ENCODE results near the gene SFMBT2.

SFMBT2 gene

GRCh38 chr10:7165500-7166177 is 245.2 kb downstream of the SFMBT2 start:
- Histone ChIP-seq H3K27me3 (ENCODE audit: control insufficient read depth, insufficient read depth, low read length) (no peaks in the 10 kb centered on the region), H3K4me3 (ENCODE audit: low read length) (no peak overlapping the region), H3K4me1 (ENCODE audit: control insufficient read depth, insufficient read depth, low read length) (no peaks in the 10 kb centered on the region), H3K9me3 (ENCODE audit: control insufficient read depth, low read length) (no peaks in the 10 kb centered on the region), H3K9ac (ENCODE audit: low read length) (no peak overlapping the region), H3K36me3 (ENCODE audit: control insufficient read depth, insufficient read depth, low read length) (no peaks in the 10 kb centered on the region)

- H3K9ac ChIP-seq (ENCODE audit: low read length), result no peak overlapping the region
Measured at GRCh38 chr10:7164955-7165354, 245.9 kb downstream of the SFMBT2 start.

GRCh38 chr10:7162331-7162730 is 248.5 kb downstream of the SFMBT2 start:
- H3K4me1 ChIP-seq (ENCODE audit: control insufficient read depth, insufficient read depth, low read length), result no peaks in the 10 kb centered on the region
- H3K36me3 ChIP-seq (ENCODE audit: control insufficient read depth, insufficient read depth, low read length), result no peaks in the 10 kb centered on the region
- no peaks in the 10 kb centered on the region for H3K27me3 ChIP-seq (ENCODE audit: control insufficient read depth, insufficient read depth, low read length)
- no peak overlapping the region for H3K9ac ChIP-seq (ENCODE audit: low read length)
- H3K9me3 ChIP-seq (ENCODE audit: control insufficient read depth, low read length), result no peaks in the 10 kb centered on the region
- H3K4me3 ChIP-seq (ENCODE audit: low read length), result no peak overlapping the region

More at GRCh38 chr10:7164955-7165354, 245.9 kb downstream of the SFMBT2 start:
- H3K27me3 ChIP-seq (ENCODE audit: control insufficient read depth, insufficient read depth, low read length), result no peaks in the 10 kb centered on the region
- H3K9me3 ChIP-seq (ENCODE audit: control insufficient read depth, low read length), result no peaks in the 10 kb centered on the region
- H3K4me1 ChIP-seq (ENCODE audit: control insufficient read depth, insufficient read depth, low read length), result no peaks in the 10 kb centered on the region
- H3K4me3 ChIP-seq (ENCODE audit: low read length), result no peak overlapping the region
- H3K36me3 ChIP-seq (ENCODE audit: control insufficient read depth, insufficient read depth, low read length), result no peaks in the 10 kb centered on the region

- Histone ChIP-seq H3K27me3 (ENCODE audit: control insufficient read depth, insufficient read depth, low read length) (no peaks in the 10 kb centered on the region), H3K4me3 (ENCODE audit: low read length) (no peak overlapping the region), H3K9me3 (ENCODE audit: control insufficient read depth, low read length) (no peaks in the 10 kb centered on the region), H3K36me3 (ENCODE audit: control insufficient read depth, insufficient read depth, low read length) (no peaks in the 10 kb centered on the region), H3K4me1 (ENCODE audit: control insufficient read depth, insufficient read depth, low read length) (no peaks in the 10 kb centered on the region), H3K9ac (ENCODE audit: low read length) (no peak overlapping the region)
Measured at GRCh38 chr10:7161484-7162250, 249.2 kb downstream of the SFMBT2 start.

GRCh38 chr10:7159928-7160327 is 250.9 kb downstream of the SFMBT2 start:
- H3K9me3 ChIP-seq (ENCODE audit: control insufficient read depth, low read length), result no peaks in the 10 kb centered on the region
- no peak overlapping the region for H3K9ac ChIP-seq (ENCODE audit: low read length)
- no peaks in the 10 kb centered on the region for H3K4me1 ChIP-seq (ENCODE audit: control insufficient read depth, insufficient read depth, low read length)
- no peak overlapping the region for H3K4me3 ChIP-seq (ENCODE audit: low read length)
- no peaks in the 10 kb centered on the region for H3K36me3 ChIP-seq (ENCODE audit: control insufficient read depth, insufficient read depth, low read length)
- H3K27me3 ChIP-seq (ENCODE audit: control insufficient read depth, insufficient read depth, low read length), result no peaks in the 10 kb centered on the region

GRCh38 chr10:7159517-7159916 is 251.3 kb downstream of the SFMBT2 start:
- Histone ChIP-seq H3K36me3 (ENCODE audit: control insufficient read depth, insufficient read depth, low read length) (no peaks in the 10 kb centered on the region), H3K4me3 (ENCODE audit: low read length) (no peak overlapping the region), H3K9ac (ENCODE audit: low read length) (no peak overlapping the region), H3K9me3 (ENCODE audit: control insufficient read depth, low read length) (no peaks in the 10 kb centered on the region), H3K4me1 (ENCODE audit: control insufficient read depth, insufficient read depth, low read length) (no peaks in the 10 kb centered on the region), H3K27me3 (ENCODE audit: control insufficient read depth, insufficient read depth, low read length) (no peaks in the 10 kb centered on the region)

GRCh38 chr10:7157091-7157490 is 253.7 kb downstream of the SFMBT2 start:
- Histone ChIP-seq H3K9me3 (ENCODE audit: control insufficient read depth, low read length) (no peaks in the 10 kb centered on the region), H3K36me3 (ENCODE audit: control insufficient read depth, insufficient read depth, low read length) (no peaks in the 10 kb centered on the region), H3K4me1 (ENCODE audit: control insufficient read depth, insufficient read depth, low read length) (no peaks in the 10 kb centered on the region), H3K9ac (ENCODE audit: low read length) (no peak overlapping the region), H3K4me3 (ENCODE audit: low read length) (no peak overlapping the region), H3K27me3 (ENCODE audit: control insufficient read depth, insufficient read depth, low read length) (no peaks in the 10 kb centered on the region)

- H3K36me3 ChIP-seq (ENCODE audit: control insufficient read depth, insufficient read depth, low read length), result no peaks in the 10 kb centered on the region
- no peak overlapping the region for H3K4me3 ChIP-seq (ENCODE audit: low read length)
- no peaks in the 10 kb centered on the region for H3K4me1 ChIP-seq (ENCODE audit: control insufficient read depth, insufficient read depth, low read length)
- H3K27me3 ChIP-seq (ENCODE audit: control insufficient read depth, insufficient read depth, low read length), result no peaks in the 10 kb centered on the region
- no peaks in the 10 kb centered on the region for H3K9me3 ChIP-seq (ENCODE audit: control insufficient read depth, low read length)
- H3K9ac ChIP-seq (ENCODE audit: low read length), result no peak overlapping the region
Measured at GRCh38 chr10:7153750-7154149, 257.1 kb downstream of the SFMBT2 start.

- H3K9me3 ChIP-seq (ENCODE audit: control insufficient read depth, low read length), result no peaks in the 10 kb centered on the region
- H3K4me3 ChIP-seq (ENCODE audit: low read length), result no peak overlapping the region
- H3K27me3 ChIP-seq (ENCODE audit: control insufficient read depth, insufficient read depth, low read length), result no peaks in the 10 kb centered on the region
- H3K4me1 ChIP-seq (ENCODE audit: control insufficient read depth, insufficient read depth, low read length), result no peaks in the 10 kb centered on the region
- H3K9ac ChIP-seq (ENCODE audit: low read length), result no peak overlapping the region
- H3K36me3 ChIP-seq (ENCODE audit: control insufficient read depth, insufficient read depth, low read length), result no peaks in the 10 kb centered on the region
Measured at GRCh38 chr10:7152982-7153381, 257.9 kb downstream of the SFMBT2 start.

- H3K4me1 ChIP-seq (ENCODE audit: control insufficient read depth, insufficient read depth, low read length), result no peaks in the 10 kb centered on the region
Measured at GRCh38 chr10:7152341-7152740, 258.5 kb downstream of the SFMBT2 start.

GRCh38 chr10:7151538-7151937 is 259.3 kb downstream of the SFMBT2 start:
- no peaks in the 10 kb centered on the region for H3K9me3 ChIP-seq (ENCODE audit: control insufficient read depth, low read length)
- no peaks in the 10 kb centered on the region for H3K27me3 ChIP-seq (ENCODE audit: control insufficient read depth, insufficient read depth, low read length)
- H3K9ac ChIP-seq (ENCODE audit: low read length), result no peak overlapping the region
- no peak overlapping the region for H3K4me3 ChIP-seq (ENCODE audit: low read length)
- no peaks in the 10 kb centered on the region for H3K4me1 ChIP-seq (ENCODE audit: control insufficient read depth, insufficient read depth, low read length)
- H3K36me3 ChIP-seq (ENCODE audit: control insufficient read depth, insufficient read depth, low read length), result no peaks in the 10 kb centered on the region

More at GRCh38 chr10:7152341-7152740, 258.5 kb downstream of the SFMBT2 start:
- H3K4me3 ChIP-seq (ENCODE audit: low read length), result no peak overlapping the region
- H3K36me3 ChIP-seq (ENCODE audit: control insufficient read depth, insufficient read depth, low read length), result no peaks in the 10 kb centered on the region
- no peak overlapping the region for H3K9ac ChIP-seq (ENCODE audit: low read length)
- H3K27me3 ChIP-seq (ENCODE audit: control insufficient read depth, insufficient read depth, low read length), result no peaks in the 10 kb centered on the region
- no peaks in the 10 kb centered on the region for H3K9me3 ChIP-seq (ENCODE audit: control insufficient read depth, low read length)

- Histone ChIP-seq H3K27me3 (ENCODE audit: control insufficient read depth, insufficient read depth, low read length) (no peaks in the 10 kb centered on the region), H3K36me3 (ENCODE audit: control insufficient read depth, insufficient read depth, low read length) (no peaks in the 10 kb centered on the region), H3K9me3 (ENCODE audit: control insufficient read depth, low read length) (no peaks in the 10 kb centered on the region), H3K4me3 (ENCODE audit: low read length) (no peak overlapping the region), H3K4me1 (ENCODE audit: control insufficient read depth, insufficient read depth, low read length) (no peaks in the 10 kb centered on the region), H3K9ac (ENCODE audit: low read length) (no peak overlapping the region)
Measured at GRCh38 chr10:7150349-7150748, 260.5 kb downstream of the SFMBT2 start.

All from mucosa of stomach (tissue), 1 donor.